Tibial nerve (tissue), 4 donors: ENCODE data around the gene CXCL14.

Experiments used
- EP300 ChIP-seq, 2 donors: sonication (generic); formaldehyde crosslinking; IDR thresholded peaks; one replicate each; pipeline ENCODE4 v1.6.1; 2017; ENCODE audit warnings: antibody characterized with exemption in 2 of 2, mild to moderate bottlenecking in 1 of 2
- POLR2A ChIP-seq, 2 donors: fragments of 450-650 bp; IDR thresholded peaks; one replicate each; pipeline ENCODE4 v1.6.1; 2017; ENCODE audit warnings: antibody characterized with exemption in 2 of 2, mild to moderate bottlenecking in 2 of 2, moderate library complexity in 2 of 2
- TF ChIP-seq, protein P1 (sequence below), 5 experiments: fragments of 200-600 bp in 3 of 5; fragments of 450-650 bp in 2 of 5; sonication (generic) in 3 of 5; IDR thresholded peaks; one replicate each; pipeline ENCODE4 v1.5.1; 2016 to 2019; ENCODE audit warnings: antibody characterized with exemption in 5 of 5, mild to moderate bottlenecking in 3 of 5, moderate library complexity in 2 of 5

- TF ChIP-seq EP300 (IDR thresholded peaks at IDR 0.05) (no peak), POLR2A (IDR thresholded peaks at IDR 0.05) (no peak)
- TF ChIP-seq, protein P1, sequence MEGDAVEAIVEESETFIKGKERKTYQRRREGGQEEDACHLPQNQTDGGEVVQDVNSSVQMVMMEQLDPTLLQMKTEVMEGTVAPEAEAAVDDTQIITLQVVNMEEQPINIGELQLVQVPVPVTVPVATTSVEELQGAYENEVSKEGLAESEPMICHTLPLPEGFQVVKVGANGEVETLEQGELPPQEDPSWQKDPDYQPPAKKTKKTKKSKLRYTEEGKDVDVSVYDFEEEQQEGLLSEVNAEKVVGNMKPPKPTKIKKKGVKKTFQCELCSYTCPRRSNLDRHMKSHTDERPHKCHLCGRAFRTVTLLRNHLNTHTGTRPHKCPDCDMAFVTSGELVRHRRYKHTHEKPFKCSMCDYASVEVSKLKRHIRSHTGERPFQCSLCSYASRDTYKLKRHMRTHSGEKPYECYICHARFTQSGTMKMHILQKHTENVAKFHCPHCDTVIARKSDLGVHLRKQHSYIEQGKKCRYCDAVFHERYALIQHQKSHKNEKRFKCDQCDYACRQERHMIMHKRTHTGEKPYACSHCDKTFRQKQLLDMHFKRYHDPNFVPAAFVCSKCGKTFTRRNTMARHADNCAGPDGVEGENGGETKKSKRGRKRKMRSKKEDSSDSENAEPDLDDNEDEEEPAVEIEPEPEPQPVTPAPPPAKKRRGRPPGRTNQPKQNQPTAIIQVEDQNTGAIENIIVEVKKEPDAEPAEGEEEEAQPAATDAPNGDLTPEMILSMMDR (IDR thresholded peaks at IDR 0.05), result no peak
Measured at GRCh38 chr5:135615581-135616260, 36.9 kb upstream of the CXCL14 start.
